HepG2 (cell line): Measurements from ENCODE around the gene ATP7B.

ENCODE experiments used
- RAD51 ChIP-seq: fragments of 450-650 bp; IDR thresholded peaks from 2 replicates; pipeline ENCODE4 v1.6.1; 2016; ENCODE audit warnings: borderline replicate concordance
- ZMYM2 ChIP-seq: sonication (generic); formaldehyde crosslinking; IDR thresholded peaks from 2 replicates; pipeline ENCODE4 v1.8.0; 2022; ENCODE audit warnings: mild to moderate bottlenecking, missing genetic modification reagents
- TF ChIP-seq, protein P1 (sequence below): sonication (generic); IDR thresholded peaks from 2 replicates; pipeline ENCODE4 v1.6.1; 2016; ENCODE audit warnings: low read depth, borderline replicate concordance
- TF ChIP-seq, protein P2 (sequence below): sonication (generic); formaldehyde crosslinking; IDR thresholded peaks from 2 replicates; pipeline ENCODE4 v1.5.0; 2020; ENCODE audit warnings: mild to moderate bottlenecking, missing genetic modification reagents, moderate library complexity

DNA sequence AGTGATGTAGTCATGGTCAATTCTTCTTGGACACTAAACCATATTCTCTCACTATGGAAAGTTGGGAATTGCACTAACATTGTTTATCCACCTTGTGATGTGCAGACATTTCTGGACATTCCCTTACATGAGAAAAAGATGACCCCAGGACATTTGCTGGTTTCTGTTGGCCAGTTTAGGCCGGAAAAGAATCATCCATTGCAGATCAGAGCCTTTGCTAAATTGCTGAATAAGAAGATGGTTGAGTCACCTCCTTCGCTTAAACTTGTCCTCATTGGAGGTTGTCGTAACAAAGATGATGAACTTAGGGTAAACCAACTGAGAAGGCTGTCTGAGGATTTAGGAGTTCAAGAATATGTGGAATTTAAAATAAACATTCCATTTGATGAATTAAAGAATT is 13.2 kb upstream of the ATP7B start, which contains the start of gene UTP14C:
- TF ChIP-seq, protein P1, sequence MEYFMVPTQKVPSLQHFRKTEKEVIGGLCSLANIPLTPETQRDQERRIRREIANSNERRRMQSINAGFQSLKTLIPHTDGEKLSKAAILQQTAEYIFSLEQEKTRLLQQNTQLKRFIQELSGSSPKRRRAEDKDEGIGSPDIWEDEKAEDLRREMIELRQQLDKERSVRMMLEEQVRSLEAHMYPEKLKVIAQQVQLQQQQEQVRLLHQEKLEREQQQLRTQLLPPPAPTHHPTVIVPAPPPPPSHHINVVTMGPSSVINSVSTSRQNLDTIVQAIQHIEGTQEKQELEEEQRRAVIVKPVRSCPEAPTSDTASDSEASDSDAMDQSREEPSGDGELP = no peak
- TF ChIP-seq, protein P2, sequence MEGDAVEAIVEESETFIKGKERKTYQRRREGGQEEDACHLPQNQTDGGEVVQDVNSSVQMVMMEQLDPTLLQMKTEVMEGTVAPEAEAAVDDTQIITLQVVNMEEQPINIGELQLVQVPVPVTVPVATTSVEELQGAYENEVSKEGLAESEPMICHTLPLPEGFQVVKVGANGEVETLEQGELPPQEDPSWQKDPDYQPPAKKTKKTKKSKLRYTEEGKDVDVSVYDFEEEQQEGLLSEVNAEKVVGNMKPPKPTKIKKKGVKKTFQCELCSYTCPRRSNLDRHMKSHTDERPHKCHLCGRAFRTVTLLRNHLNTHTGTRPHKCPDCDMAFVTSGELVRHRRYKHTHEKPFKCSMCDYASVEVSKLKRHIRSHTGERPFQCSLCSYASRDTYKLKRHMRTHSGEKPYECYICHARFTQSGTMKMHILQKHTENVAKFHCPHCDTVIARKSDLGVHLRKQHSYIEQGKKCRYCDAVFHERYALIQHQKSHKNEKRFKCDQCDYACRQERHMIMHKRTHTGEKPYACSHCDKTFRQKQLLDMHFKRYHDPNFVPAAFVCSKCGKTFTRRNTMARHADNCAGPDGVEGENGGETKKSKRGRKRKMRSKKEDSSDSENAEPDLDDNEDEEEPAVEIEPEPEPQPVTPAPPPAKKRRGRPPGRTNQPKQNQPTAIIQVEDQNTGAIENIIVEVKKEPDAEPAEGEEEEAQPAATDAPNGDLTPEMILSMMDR = no peak
- TF ChIP-seq ZMYM2 (CRISPR knock-in tag) = no peak
- no peak for TF ChIP-seq RAD51
